Heart left ventricle (tissue), 16 donors: ENCODE data around the gene TMEM178B. TPM values are rescaled to one million over a fixed set of nuclear protein-coding genes. Genes with fewer than 3 reads are reported as not detected.

ENCODE experiments used
- ATAC-seq, 4 donors: fragments of 200-7000 bp; cut with Tn5 transposase; one replicate each; pipeline ENCODE4 v1.9.1; 2020 to 2022; ENCODE audit warnings: moderate library complexity in 4 of 4, mild to moderate bottlenecking in 3 of 4, moderate number of reproducible peaks in 1 of 4
- DNase-seq, 5 donors: peaks; one replicate each; pipeline ENCODE4 v3.0.0-alpha.2; 2020
- H3K27ac ChIP-seq, 12 donors: fragments of 200-600 bp; sonication (generic) in 4 of 12; one replicate each; pipeline versions ENCODE4 v1.5.0 to v1.8.0; 2016 to 2022; ENCODE audit warnings: mild to moderate bottlenecking in 2 of 12
- H3K27me3 ChIP-seq, 9 donors: fragments of 200-600 bp; sonication (generic) in 2 of 9; one replicate each; pipeline versions ENCODE4 v1.5.1 to v1.8.0; 2016 to 2022; ENCODE audit warnings: mild to moderate bottlenecking in 3 of 9
- H3K36me3 ChIP-seq, 9 donors: fragments of 200-600 bp; sonication (generic) in 2 of 9; one replicate each; pipeline versions ENCODE4 v1.5.0 to v1.8.0; 2018 to 2022; ENCODE audit warnings: mild to moderate bottlenecking in 2 of 9
- H3K4me1 ChIP-seq, 12 donors: fragments of 200-600 bp; sonication (generic) in 4 of 12; one replicate each; pipeline versions ENCODE4 v1.5.0 to v1.8.0; 2016 to 2022; ENCODE audit warnings: mild to moderate bottlenecking in 3 of 12
- H3K4me3 ChIP-seq, 12 donors: fragments of 200-600 bp; sonication (generic) in 4 of 12; one replicate each; pipeline versions ENCODE4 v1.5.0 to v1.8.0; 2017 to 2022; ENCODE audit warnings: mild to moderate bottlenecking in 9 of 12, moderate library complexity in 4 of 12
- H3K9me3 ChIP-seq, 12 donors: fragments of 200-600 bp; sonication (generic) in 4 of 12; one replicate each; pipeline versions ENCODE4 v1.5.0 to v1.8.0; 2016 to 2022; ENCODE audit warnings: mild to moderate bottlenecking in 1 of 12
- POLR2A ChIP-seq, 2 donors: fragments of 450-650 bp; IDR thresholded peaks; one replicate each; pipeline ENCODE4 v1.6.1; 2017; ENCODE audit warnings: antibody characterized with exemption in 2 of 2, mild to moderate bottlenecking in 2 of 2, moderate library complexity in 2 of 2
- WGBS, 4 donors: extraction: QIAGEN DNeasy Blood & Tissue Kit in 2 of 4; methylation state at CpG; one replicate each; pipeline versions ENCODE4 v1.1.5 to v1.1.7; 2013 to 2018; 5-methylcytosine and 5-hydroxymethylcytosine counted together
- intact Hi-C, 10 donors: fragments of 100-400 bp; cut with DNase I; formaldehyde crosslinking; loops; one replicate each; pipeline versions ENCODE4 v1.11.1 to v1.14.2; 2022
- polyA plus RNA-seq, 2 donors: library from polyadenylated mRNA; stranded (reverse); fragments of 200-250 nt; gene quantifications; one replicate each; pipeline ENCODE4 v1.2.3, GENCODE V29; 2013
- total RNA-seq, 9 donors: library from RNA; depleted of rRNA in 2 of 9; stranded (reverse); fragments of >200 nt in 2 of 9; fragmentation: NEBNext Ultra II Directional in 3 of 9; extraction: Animal tissue kit (Norgen Biotek cat#: 25700) in 3 of 9; gene quantifications; one replicate each; pipeline versions ENCODE4 v1.1.0 to v1.2.4, GENCODE V29; 2016 to 2023
- TF ChIP-seq, protein P1 (sequence below), 12 donors: fragments of 200-600 bp; sonication (generic) in 4 of 12; IDR thresholded peaks; one replicate each; pipeline versions ENCODE4 v1.5.0 to v1.8.0; 2018 to 2022; ENCODE audit warnings: antibody characterized with exemption in 12 of 12, mild to moderate bottlenecking in 5 of 12
- donor health status: ischemic (EF 13 %, LVEDD 7.1; RV severe dilation, severe dysfunction).
- donor health status: healthy with polysubstance abuse.
- donor health status: DM: no; HTN: yes; CAD: no.
- donor health status: DM: no; HTN: no; CAD: no.
- donor health status: ischemic (EF 25% LVEDD 6.9; RV normal size, moderate dysfunction).
- donor health status: ischemic (EF 25% LVEDD 5.7; RV mildly dilated, moderate dysfunction).
- donor health status: healthy.
- donor health status: DM: yes; HTN: yes; CAD: no.
- donor health status: ischemic (EF 35%, LVEDD 5.7; RV mildly dilated, moderate dysfunction).
- donor health status: nonischemic (EF 11% LVEDD 7.7; RV severe dilation, severe dysfunction).
- donor health status: DM: yes; HTN: yes; CAD: no.
- donor health status: PGD.
- donor health status: ischemic (EF 29% LVEDD 5.4; RV normal size, mild dysfunction).
- donor health status: nonischemic (EF 23%, LVEDD 6.1; RV moderate dilation, normal function).

The TMEM178B gene
- total and polyA plus RNA-seq, 11 donors = 1.2 to 58.5 (median 19.0) TPM

DNA sequence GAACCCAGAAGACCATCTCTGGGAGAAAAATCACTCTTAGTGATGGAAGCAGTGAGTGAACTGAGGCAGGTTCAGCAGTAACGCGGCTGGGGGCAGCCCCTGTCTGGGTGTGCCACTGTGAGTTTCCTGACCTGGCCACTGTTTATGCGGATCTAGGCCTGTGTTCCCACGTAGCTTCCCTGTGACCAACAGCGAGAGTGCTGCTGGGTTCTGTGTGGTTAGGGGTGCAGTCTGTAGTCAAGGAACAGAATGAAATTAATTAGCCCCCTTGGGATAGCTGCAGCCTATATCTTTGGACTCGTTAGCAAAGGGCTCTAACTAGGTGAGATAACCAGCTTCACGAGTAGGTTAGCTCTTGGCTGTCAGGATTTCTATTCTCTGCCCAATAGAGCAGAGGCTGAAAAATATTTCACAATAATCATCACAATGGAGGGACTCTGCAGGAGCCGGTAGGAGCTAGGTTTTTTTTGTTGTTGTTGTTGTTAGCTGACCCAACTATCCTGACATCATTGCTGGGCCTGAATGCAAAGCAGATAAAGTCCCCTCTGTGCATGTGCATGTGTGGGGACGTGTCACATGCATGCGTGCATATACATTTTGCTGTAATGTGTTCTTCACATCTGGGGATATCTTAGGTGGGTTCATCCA is 164.9 kb downstream of the TMEM178B start:
- ATAC-seq (no peak), DNase-seq (no peak)
- Histone ChIP-seq H3K9me3 (no peaks in the 10 kb centered on the region), H3K36me3 (no peaks in the 10 kb centered on the region), H3K27me3 (no peaks in the 10 kb centered on the region), H3K27ac (no peak overlapping the region), H3K4me3 (no peak overlapping the region), H3K4me1 (peaks cover 0 to 5% (median 0%) of the 10 kb centered on the region in 12 donors)
- TF ChIP-seq POLR2A (IDR thresholded peaks at IDR 0.05) = no peak
- TF ChIP-seq, protein P1, sequence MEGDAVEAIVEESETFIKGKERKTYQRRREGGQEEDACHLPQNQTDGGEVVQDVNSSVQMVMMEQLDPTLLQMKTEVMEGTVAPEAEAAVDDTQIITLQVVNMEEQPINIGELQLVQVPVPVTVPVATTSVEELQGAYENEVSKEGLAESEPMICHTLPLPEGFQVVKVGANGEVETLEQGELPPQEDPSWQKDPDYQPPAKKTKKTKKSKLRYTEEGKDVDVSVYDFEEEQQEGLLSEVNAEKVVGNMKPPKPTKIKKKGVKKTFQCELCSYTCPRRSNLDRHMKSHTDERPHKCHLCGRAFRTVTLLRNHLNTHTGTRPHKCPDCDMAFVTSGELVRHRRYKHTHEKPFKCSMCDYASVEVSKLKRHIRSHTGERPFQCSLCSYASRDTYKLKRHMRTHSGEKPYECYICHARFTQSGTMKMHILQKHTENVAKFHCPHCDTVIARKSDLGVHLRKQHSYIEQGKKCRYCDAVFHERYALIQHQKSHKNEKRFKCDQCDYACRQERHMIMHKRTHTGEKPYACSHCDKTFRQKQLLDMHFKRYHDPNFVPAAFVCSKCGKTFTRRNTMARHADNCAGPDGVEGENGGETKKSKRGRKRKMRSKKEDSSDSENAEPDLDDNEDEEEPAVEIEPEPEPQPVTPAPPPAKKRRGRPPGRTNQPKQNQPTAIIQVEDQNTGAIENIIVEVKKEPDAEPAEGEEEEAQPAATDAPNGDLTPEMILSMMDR (IDR thresholded peaks at IDR 0.05) = no peak
- intact Hi-C loops = loop anchor here in 2 of 10 donors (10.0 kb wide), 3 partner anchors 164 to 406 kb away; partner anchors contain the start of genes MRPS33 (in 1 of the 2) and TMEM178B (in 1 of the 2)
- 49 to 55% (median 52%) methylated on average over 10 of the region's 10 CpGs for WGBS, 4 donors

GRCh38 chr7:141239661-141240060 is 165.8 kb downstream of the TMEM178B start:
- 92 to 96% (median 95%) methylated on average over 2 of the region's 2 CpGs for WGBS, 4 donors
- Histone ChIP-seq H3K4me3 (no peak overlapping the region), H3K36me3 (no peaks in the 10 kb centered on the region), H3K27ac (no peak overlapping the region), H3K27me3 (no peaks in the 10 kb centered on the region), H3K9me3 (no peaks in the 10 kb centered on the region), H3K4me1 (peaks cover 0 to 5% (median 0%) of the 10 kb centered on the region in 12 donors)
- intact Hi-C loops = loop anchor here in 2 of 10 donors (10.0 kb wide), 3 partner anchors 165 to 405 kb away; partner anchors contain the start of genes MRPS33 (in 1 of the 2) and TMEM178B (in 1 of the 2)
- DNase-seq = no peak
- no peak for ATAC-seq
- no peak for TF ChIP-seq POLR2A (IDR thresholded peaks at IDR 0.05)
- TF ChIP-seq, protein P1 (IDR thresholded peaks at IDR 0.05) = no peak

- intact Hi-C loops = no loop called here
- peaks cover 0 to 5% (median 0%) of the 10 kb centered on the region in 12 donors for H3K4me1 ChIP-seq
- no peak overlapping the region for H3K27ac ChIP-seq
- H3K36me3 ChIP-seq = no peaks in the 10 kb centered on the region
- TF ChIP-seq POLR2A (IDR thresholded peaks at IDR 0.05) = no peak
- TF ChIP-seq, protein P1 (IDR thresholded peaks at IDR 0.05) = no peak
- no peaks in the 10 kb centered on the region for H3K9me3 ChIP-seq
- no peak overlapping the region for H3K4me3 ChIP-seq
- no peak for DNase-seq
- 59 to 65% (median 61%) methylated on average over 5 of the region's 5 CpGs for WGBS, 4 donors
- H3K27me3 ChIP-seq = no peaks in the 10 kb centered on the region
- ATAC-seq = no peak
Observed at GRCh38 chr7:141242568-141242967, 168.7 kb downstream of the TMEM178B start.

DNA sequence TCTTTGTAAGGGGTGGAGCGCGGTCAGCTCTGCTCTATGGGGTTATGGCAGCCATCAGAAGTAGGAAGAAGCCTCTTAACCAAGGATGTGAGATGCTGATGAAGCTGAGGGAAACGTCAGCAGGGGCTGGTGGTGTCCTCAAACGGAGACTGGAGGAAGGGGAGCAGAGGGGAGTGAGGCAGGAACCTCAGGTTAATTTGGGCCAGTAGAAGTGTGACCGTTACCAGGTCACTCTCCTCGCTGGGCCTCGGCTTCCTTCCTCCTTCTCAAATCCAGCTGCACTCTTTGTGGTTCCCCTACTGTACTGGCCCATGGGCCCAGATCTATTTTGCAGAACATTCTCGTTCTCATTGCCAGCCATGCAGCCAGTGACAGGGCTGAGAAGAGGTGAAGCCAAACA is 169.5 kb downstream of the TMEM178B start:
- Histone ChIP-seq H3K9me3 (no peaks in the 10 kb centered on the region), H3K4me3 (no peak overlapping the region), H3K27me3 (no peaks in the 10 kb centered on the region), H3K4me1 (peaks cover 0 to 5% (median 0%) of the 10 kb centered on the region in 12 donors), H3K27ac (no peak overlapping the region), H3K36me3 (no peaks in the 10 kb centered on the region)
- DNase-seq (no peak), ATAC-seq (no peak)
- intact Hi-C loops = no loop called here
- TF ChIP-seq, protein P1 (IDR thresholded peaks at IDR 0.05) = no peak
- TF ChIP-seq POLR2A (IDR thresholded peaks at IDR 0.05) = no peak
- 62 to 76% (median 66%) methylated on average over 8 of the region's 8 CpGs for WGBS, 4 donors
